NK-92 (cell line): ENCODE data around the gene PDE7B.
"Not testable (repeated sequence)": the region's sequence is repeated elsewhere in the genome, so short reads cannot be mapped to it uniquely, and the experiment has no call there.

Experiments used
- DNase-seq: peaks from one replicate; lab custom pipeline; 2025; ENCODE audit not compliant: unreplicated experiment; lab: John Stamatoyannopoulos, UW

The PDE7B gene

DNA sequence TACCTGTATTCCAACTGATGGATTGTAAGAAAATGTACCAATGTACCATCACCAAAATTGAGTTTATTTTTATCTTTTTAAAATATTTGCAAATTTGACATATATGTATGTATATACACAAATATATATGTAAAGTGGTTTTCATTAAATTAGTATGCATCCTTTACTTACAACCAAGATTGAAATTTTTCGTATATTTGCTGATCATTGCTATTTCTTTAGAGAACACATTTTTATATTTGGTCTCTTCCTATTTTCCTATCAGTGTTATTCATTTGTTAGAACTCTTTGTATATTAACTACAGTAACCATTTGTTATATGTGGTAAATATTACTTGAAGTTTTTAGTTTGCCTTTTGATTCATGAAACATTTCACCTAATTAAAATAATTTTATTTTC, 324.4 kb downstream of the PDE7B start:
- DNase-seq, result no peak

GRCh38 chr6:136178749-136179148, 327.2 kb downstream of the PDE7B start:
- no peak for DNase-seq

- DNase-seq, result no peak
Measured at GRCh38 chr6:136180704-136181511, 329.4 kb downstream of the PDE7B start.

- no peak for DNase-seq
Measured at GRCh38 chr6:136181512-136181833, 330.0 kb downstream of the PDE7B start.

DNA sequence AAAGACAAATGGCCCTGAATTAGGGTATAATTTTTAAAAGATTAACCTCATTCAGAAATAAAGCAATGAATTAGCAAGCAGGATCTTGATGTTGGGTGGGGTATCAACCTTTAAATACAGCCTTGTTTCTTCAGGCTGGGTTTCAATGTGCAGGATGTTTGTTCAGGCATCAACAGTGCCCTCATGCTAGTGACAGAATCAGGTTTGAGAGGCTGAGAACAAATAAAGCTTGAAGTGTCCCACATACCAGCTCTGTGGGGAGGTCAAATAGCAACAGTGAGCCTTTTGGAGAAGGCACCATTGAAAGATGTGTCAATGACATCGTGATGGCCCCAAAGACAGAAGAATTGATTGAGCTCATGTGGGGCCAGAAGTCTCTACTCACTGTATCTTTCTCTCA, 330.4 kb downstream of the PDE7B start:
- no peak for DNase-seq

- no peak for DNase-seq
Measured at GRCh38 chr6:136184738-136185137, 333.2 kb downstream of the PDE7B start.

GRCh38 chr6:136186363-136186762, 334.9 kb downstream of the PDE7B start:
- DNase-seq, result no peak

DNA sequence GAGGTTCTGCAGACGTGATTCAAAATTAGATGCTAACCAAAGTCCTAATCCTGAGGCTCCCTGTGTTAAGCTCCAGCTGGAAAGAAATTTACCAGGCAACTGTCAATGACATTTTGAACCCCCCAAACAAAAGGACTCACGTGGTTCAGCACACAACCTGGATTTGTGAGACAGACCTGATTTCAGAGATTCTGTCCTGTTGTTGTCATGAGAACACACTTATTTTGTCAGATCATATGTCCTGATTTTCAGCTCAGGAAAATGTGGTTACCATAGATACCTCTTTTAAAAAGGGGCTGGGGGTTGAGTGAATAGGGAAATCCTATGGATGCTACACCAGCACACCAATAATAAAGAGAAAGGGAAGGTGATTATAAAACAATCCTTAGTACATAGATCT, 337.0 kb downstream of the PDE7B start:
- DNase-seq, result no peak

- DNase-seq, result no peak
Measured at GRCh38 chr6:136189104-136189503, 337.6 kb downstream of the PDE7B start.

- no peak for DNase-seq
Measured at GRCh38 chr6:136191606-136192312, 340.3 kb downstream of the PDE7B start.

- no peak for DNase-seq
Measured at GRCh38 chr6:136192902-136193301, 341.4 kb downstream of the PDE7B start.

DNA sequence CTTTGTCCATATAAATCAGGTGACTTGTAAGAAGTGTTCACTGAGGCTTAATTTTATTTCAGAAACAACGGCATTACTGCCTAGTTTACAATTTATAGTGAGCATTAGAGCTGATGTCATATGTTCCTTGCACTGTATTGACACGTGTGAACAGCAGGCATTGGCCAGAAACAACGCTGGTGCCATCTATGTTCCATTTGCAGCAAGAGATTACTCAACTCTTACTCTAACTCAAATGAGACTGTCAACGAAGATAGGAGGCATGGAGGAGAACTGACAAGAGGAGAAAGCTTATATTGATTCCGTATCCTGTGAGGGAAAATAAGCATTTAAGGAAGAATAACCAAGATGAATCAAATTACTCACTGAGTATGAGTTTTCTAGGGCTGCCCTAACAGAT, 350.2 kb downstream of the PDE7B start:
- DNase-seq, result no peak

DNA sequence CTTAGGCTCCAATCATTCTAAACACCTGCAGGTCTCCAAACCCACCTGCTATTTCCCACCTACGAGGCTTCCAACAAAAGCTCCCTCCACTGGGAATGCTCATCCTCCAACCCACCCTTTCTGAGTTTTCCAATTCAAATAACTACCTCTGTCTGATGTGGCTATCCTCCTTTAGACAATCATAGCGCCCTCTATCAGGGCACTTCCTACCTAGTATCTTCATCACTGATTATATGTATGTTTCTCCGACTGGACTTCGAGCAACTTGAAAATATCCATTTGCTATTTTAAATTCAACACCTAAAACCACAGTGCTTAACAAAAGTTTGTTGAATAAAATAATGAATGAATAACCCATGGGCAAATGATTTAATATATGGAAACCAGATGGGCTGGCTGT, 357.3 kb downstream of the PDE7B start:
- DNase-seq, result no peak

DNA sequence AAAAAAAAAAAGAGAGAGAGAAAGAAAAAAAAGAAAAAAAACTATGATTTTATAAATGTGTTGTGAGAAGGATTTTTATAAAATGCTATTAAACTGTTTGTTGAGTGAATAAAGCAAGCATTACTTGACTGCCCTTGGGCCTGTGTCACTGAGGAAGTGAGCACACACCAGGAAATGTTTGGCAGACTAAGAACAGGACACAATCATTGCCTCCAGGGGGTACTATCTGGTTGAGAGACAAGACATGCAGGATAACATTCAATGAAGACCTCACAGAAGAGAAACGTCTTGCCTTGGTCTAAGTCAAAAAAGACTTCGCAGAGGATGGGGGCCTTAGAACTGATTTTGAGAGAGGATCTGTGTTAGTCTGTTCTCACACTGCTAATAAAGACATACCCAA, 358.0 kb downstream of the PDE7B start:
- DNase-seq, result no peak

GRCh38 chr6:136210398-136211165, 359.1 kb downstream of the PDE7B start:
- DNase-seq, result no peak

GRCh38 chr6:136212608-136213007, 361.1 kb downstream of the PDE7B start:
- no peak for DNase-seq

DNA sequence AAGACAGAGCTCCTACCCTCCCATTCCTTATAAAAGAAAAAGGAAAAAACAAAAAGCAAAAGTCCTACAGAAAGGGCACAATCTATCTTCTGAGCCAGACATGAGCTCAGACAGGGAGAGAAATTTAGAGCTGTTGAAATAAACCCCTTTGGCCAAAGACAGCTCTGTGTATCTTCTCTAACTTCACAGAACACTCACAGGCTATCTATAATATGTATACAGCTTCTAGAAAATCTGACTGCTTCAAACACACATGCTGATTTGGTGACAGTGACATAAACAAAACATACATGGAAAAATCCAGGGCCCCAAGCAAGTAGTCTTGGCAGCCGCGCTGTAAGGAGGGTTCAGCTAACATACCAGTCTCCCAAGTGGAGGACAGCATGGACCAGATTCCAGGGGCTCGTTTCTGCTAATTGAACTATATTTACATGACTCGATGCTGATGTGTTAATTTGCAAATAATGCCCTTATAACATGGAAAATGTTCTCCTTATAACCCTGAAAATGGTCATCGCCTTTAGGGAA, 361.6 kb downstream of the PDE7B start:
- no peak for DNase-seq

GRCh38 chr6:136213853-136214252, 362.4 kb downstream of the PDE7B start:
- DNase-seq, result no peak

DNA sequence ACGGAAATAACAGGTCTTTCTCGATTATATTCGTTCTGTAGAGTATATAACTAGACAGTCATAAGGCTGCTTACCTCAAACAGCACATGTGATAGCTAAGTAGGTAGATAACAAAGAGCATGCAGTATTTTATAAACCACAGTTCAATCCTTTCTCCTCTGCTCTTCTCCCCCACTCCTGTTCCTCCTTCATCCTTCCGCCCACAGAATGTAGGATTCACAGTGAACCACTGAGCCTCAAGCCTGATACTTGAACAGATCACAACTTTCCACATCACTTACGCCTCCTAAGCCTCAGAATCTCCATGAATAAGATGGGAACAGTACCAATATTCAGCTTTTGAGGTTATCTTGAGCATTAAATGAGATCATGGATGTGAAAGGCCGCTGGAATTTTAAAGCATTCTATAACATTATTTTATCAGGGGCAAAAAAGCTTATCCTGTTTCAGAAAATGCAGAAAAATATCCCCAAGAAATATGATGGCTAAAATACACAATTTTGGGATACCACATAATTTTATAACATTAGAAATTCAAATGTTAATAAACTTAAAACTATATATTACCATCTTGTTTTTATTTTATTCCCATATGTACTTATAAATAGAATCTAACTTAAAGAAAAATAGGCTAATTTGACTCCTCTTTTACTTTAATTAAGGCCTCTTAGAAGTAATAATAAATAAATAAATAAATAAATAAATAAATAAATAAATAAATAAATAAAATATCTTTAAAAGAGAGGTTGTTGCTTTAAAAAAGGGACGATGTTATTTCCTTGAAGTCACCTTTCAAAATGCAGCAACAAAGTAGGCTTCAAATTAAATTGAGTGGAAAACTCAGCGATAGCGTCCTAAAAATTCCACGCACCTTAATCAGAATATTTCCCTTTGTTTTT, 365.3 kb downstream of the PDE7B start:
- DNase-seq, result no peak

GRCh38 chr6:136224974-136225373, 373.5 kb downstream of the PDE7B start:
- not testable (repeated sequence) for DNase-seq

DNA sequence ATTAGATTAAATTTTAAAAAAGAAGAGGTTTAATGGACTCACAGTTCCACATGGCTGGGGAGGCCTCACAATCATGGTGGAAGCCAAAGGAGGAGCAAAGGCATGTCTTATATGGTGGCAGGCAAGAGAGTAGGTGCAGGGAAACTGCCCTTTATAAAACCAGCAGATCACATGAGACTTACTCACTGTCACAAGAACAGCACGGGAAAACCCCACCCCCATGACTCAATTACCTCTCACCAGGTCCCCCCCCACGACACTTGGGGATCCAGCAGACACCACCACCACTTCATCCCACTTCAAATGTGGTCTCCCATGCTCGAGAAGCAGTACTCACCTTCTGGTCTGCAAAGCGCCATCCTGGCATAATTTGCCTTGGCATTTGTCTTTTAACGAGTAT, 374.0 kb downstream of the PDE7B start:
- DNase-seq, result no peak
